Endothelial cell of umbilical vein (primary cell): ENCODE results near the gene HLA-DOA. TPM values are rescaled to one million over a fixed set of nuclear protein-coding genes. Genes with fewer than 3 reads are reported as not detected.

ENCODE experiments used
- BruUV-seq: library from RNA; stranded (reverse); fragments of 400-500 nt; replicated peaks from 2 replicates; lab custom pipeline; 2021; lab: Mats Ljungman, UMichigan
- CTCF ChIA-PET: fragments of 300-600, 350-600 bp; sonication (Branson Sonifier 250); formaldehyde crosslinking; loops from one replicate; lab custom pipeline; 2021; ENCODE audit warnings: antibody characterized with exemption, inconsistent platforms; lab: Charles Lee
- POLR2A ChIA-PET: fragments of 300-600, 350-600 bp; sonication (Branson Sonifier 250); formaldehyde crosslinking; loops from one replicate; lab custom pipeline; 2021; ENCODE audit warnings: antibody characterized with exemption, inconsistent platforms; lab: Charles Lee
- DNase-seq: peaks from one replicate; pipeline ENCODE4 v3.0.0-alpha.2; 2011; ENCODE audit warnings: low read depth, low spot score
- FAIRE-seq: peaks from 2 replicates; lab custom pipeline; 2011; peaks lifted over from hg19 to GRCh38; lab: Jason Lieb, UNC
- H2AFZ ChIP-seq: 2 replicates; pipeline ENCODE4 v1.6.0; 2012; ENCODE audit warnings: low read depth, low read length, control low read depth, inconsistent platforms
- H3K27ac ChIP-seq: 2 replicates; pipeline ENCODE4 v1.5.1; 2011; ENCODE audit warnings: low read depth, mild to moderate bottlenecking, control low read depth, low read length, moderate library complexity; ENCODE audit not compliant: insufficient read depth
- H3K27me3 ChIP-seq, 2 experiments: 2 replicates each; pipeline versions ENCODE4 v1.6.0 to v1.6.1; 2011; ENCODE audit warnings: low read length in 2 of 2, mixed read lengths in 1 of 2; ENCODE audit not compliant: control insufficient read depth in 2 of 2, insufficient read depth in 2 of 2
- H3K36me3 ChIP-seq, 2 experiments: 2 replicates in 1 of 2; 3 replicates in 1 of 2; pipeline ENCODE4 v1.5.1; 2011; ENCODE audit warnings: low read length in 2 of 2, mild to moderate bottlenecking in 1 of 2, moderate library complexity in 1 of 2; ENCODE audit not compliant: control insufficient read depth in 2 of 2, insufficient read depth in 2 of 2; ENCODE audit errors: extremely low read depth in 1 of 2
- H3K4me1 ChIP-seq: 3 replicates; pipeline ENCODE4 v1.5.1; 2011; ENCODE audit warnings: mild to moderate bottlenecking, low read length; ENCODE audit not compliant: control insufficient read depth, insufficient read depth; ENCODE audit errors: extremely low read depth
- H3K4me2 ChIP-seq: 2 replicates; pipeline ENCODE4 v1.6.1; 2011; ENCODE audit warnings: low read length, control low read depth, mixed read lengths; ENCODE audit not compliant: insufficient read depth
- H3K4me3 ChIP-seq, 3 experiments: fragments of 200-600 bp in 1 of 3; sonication (generic), shearing (Covaris generic) in 1 of 3; replicated peaks in 1 of 3; 2 replicates each; pipeline ENCODE4 v1.5.1; 2011 to 2016; ENCODE audit warnings: control low read depth in 3 of 3, low read length in 3 of 3, mild to moderate bottlenecking in 2 of 3, inconsistent platforms in 1 of 3, low read depth in 1 of 3, moderate library complexity in 1 of 3; ENCODE audit not compliant: insufficient read depth in 1 of 3
- H3K79me2 ChIP-seq: 2 replicates; pipeline ENCODE4 v1.6.0; 2012; ENCODE audit warnings: low read length, inconsistent platforms; ENCODE audit not compliant: control insufficient read depth, insufficient read depth
- H3K9ac ChIP-seq: replicated peaks from 2 replicates; pipeline ENCODE3; 2011; ENCODE audit warnings: low read length, control low read depth; ENCODE audit not compliant: insufficient read depth; ENCODE audit errors: extremely low read depth
- H3K9me1 ChIP-seq: replicated peaks from 3 replicates; pipeline ENCODE4 v1.6.0; 2011; ENCODE audit warnings: mild to moderate bottlenecking, low read length; ENCODE audit not compliant: control insufficient read depth, insufficient read depth; ENCODE audit errors: extremely low read depth
- H3K9me3 ChIP-seq: replicated peaks from 2 replicates; pipeline ENCODE4 v1.5.1; 2012; ENCODE audit warnings: low read length, inconsistent platforms; ENCODE audit not compliant: control insufficient read depth, insufficient read depth
- H4K20me1 ChIP-seq: replicated peaks from 2 replicates; pipeline ENCODE3; 2011; ENCODE audit warnings: mild to moderate bottlenecking, low read length; ENCODE audit not compliant: control insufficient read depth, insufficient read depth; ENCODE audit errors: extremely low read depth
- CTCF ChIP-seq, 2 donors: IDR thresholded peaks; 1 replicate in 1 of 2; 2 replicates in 1 of 2; pipeline ENCODE4 v1.5.1; 2011; ENCODE audit warnings: low read length in 2 of 2, mild to moderate bottlenecking in 2 of 2, moderate library complexity in 2 of 2, control low read depth in 1 of 2, inconsistent platforms in 1 of 2, low read depth in 1 of 2; ENCODE audit not compliant: insufficient read depth in 1 of 2; ENCODE audit errors: extremely low read depth in 1 of 2
- EZH2 ChIP-seq: IDR thresholded peaks from 2 replicates; pipeline ENCODE4 v1.6.1; 2012; ENCODE audit warnings: borderline replicate concordance, low read depth, mild to moderate bottlenecking, moderate library complexity, low read length, inconsistent platforms; ENCODE audit not compliant: severe bottlenecking
- FOS ChIP-seq: IDR thresholded peaks from 2 replicates; pipeline ENCODE4 v1.6.1; 2011; ENCODE audit warnings: mild to moderate bottlenecking, low read length, moderate library complexity, borderline replicate concordance; ENCODE audit not compliant: insufficient read depth
- JUN ChIP-seq: IDR thresholded peaks from 2 replicates; pipeline ENCODE4 v1.6.1; 2011; ENCODE audit warnings: borderline replicate concordance, low read depth; ENCODE audit not compliant: insufficient read length, insufficient read depth
- MAX ChIP-seq: IDR thresholded peaks from 2 replicates; pipeline ENCODE4 v1.6.1; 2011; ENCODE audit not compliant: insufficient read depth, insufficient read length
- MYC ChIP-seq: IDR thresholded peaks from one replicate; pipeline ENCODE4 v1.6.1; 2011; ENCODE audit warnings: mild to moderate bottlenecking, low read depth, low read length
- POLR2AphosphoS5 ChIP-seq: IDR thresholded peaks from 2 replicates; pipeline ENCODE4 v1.6.1; 2012; ENCODE audit warnings: low read depth, mild to moderate bottlenecking, control low read depth, low read length, moderate library complexity; ENCODE audit not compliant: insufficient read depth
- dilution Hi-C: fragments of 300-500 bp; cut with MboI; formaldehyde crosslinking; loops from one replicate; pipeline ENCODE4 v1.15.0; 2019; ENCODE audit warnings: low sequenced_read_pairs; ENCODE audit not compliant: extremely low pct_ligation_motif_present
- intact Hi-C: fragments of 100-400 bp; cut with micrococcal nuclease; formaldehyde crosslinking; loops from one replicate; pipeline ENCODE4 v1.10.0; 2022
- polyA plus RNA-seq, 4 experiments: library from polyadenylated mRNA; depleted of rRNA in 3 of 4; stranded (reverse) in 3 of 4; unstranded in 1 of 4; fragments of >200 nt; gene quantifications; 2 replicates each; pipeline versions ENCODE4 v1.2.1 to v1.2.3, GENCODE V29; 2011 to 2012; ENCODE audit warnings: missing spikeins in 1 of 4
- total RNA-seq: library from RNA; stranded (reverse); gene quantifications from 2 replicates; pipeline ENCODE4 v1.2.3, GENCODE V29; 2021

The HLA-DOA gene
- total and polyA plus RNA-seq, 2 donors (not counting 3 experiments of a cell fraction or from before 2014, with no cell fraction given) = not detected

GRCh38 chr6:32976334-32977069 is 32.9 kb downstream of the HLA-DOA start:
- no peak for FAIRE-seq
- no TSS peak for BruUV-seq
- intact Hi-C loops = loop anchor here (10.0 kb wide), 1 partner anchor 438 kb away; the partner anchor contains the start of genes CUTA and PHF1
- dilution Hi-C loops = no loop called here
- no peak overlapping the region for H2AFZ ChIP-seq
- H3K36me3 ChIP-seq = peaks cover 54 to 61% of the 10 kb centered on the region in 2 experiments
- no peak for DNase-seq
- H3K4me2 ChIP-seq = no peak overlapping the region
- H4K20me1 ChIP-seq = peaks cover 33% of the 10 kb centered on the region
- H3K9me3 ChIP-seq = no peaks in the 10 kb centered on the region
- H3K4me3 ChIP-seq = no peak overlapping the region
- H3K9ac ChIP-seq = no peak overlapping the region
- no peaks in the 10 kb centered on the region for H3K27me3 ChIP-seq
- POLR2A ChIA-PET = interaction anchor here (1.0 kb wide), 1 partner anchor 11 kb away, joined by 3 read pairs; no protein-coding TSS in a partner anchor
- no peaks in the 10 kb centered on the region for H3K9me1 ChIP-seq
- CTCF ChIA-PET = interaction anchor here (1.3 to 13.7 kb wide), 3 partner anchors 8 to 44 kb away, joined by 3 to 187 read pairs (median 181); no protein-coding TSS in a partner anchor
- TF ChIP-seq POLR2AphosphoS5 = no peak
- no peak for TF ChIP-seq FOS
- no peak for TF ChIP-seq JUN
- no peak for TF ChIP-seq EZH2
- TF ChIP-seq CTCF (IDR thresholded peaks at IDR 0.05; ENCODE audit: extremely low read depth in 1 of 2, insufficient read depth in 1 of 2, low read depth in 1 of 2, low read length in 2 of 2) = no peak
- no peak for TF ChIP-seq MYC
- no peak for TF ChIP-seq MAX
- H3K79me2 ChIP-seq = peaks cover 75% of the 10 kb centered on the region
- H3K4me1 ChIP-seq = peaks cover 16% of the 10 kb centered on the region
- H3K27ac ChIP-seq = no peak overlapping the region
